ENCODE measurements around the gene NAB2.
A peak's percentile ranks its signal among the peaks of the same experiment; 100 is the strongest.

Gene NAB2

GRCh38 chr12:57111031-57111734 lies 22.3 kb downstream of the NAB2 start, which contains the start of gene STAT6:
TSS of gene STAT6 (minus strand) at chr12:57111362. CDS start at chr12:57108278, 3,084 bp downstream.
- no peak for ATAC-seq
- TF ChIP-seq GLIS3 (CRISPR knock-in tag; IDR thresholded peaks at IDR 0.05) (no peak), OSR1 (CRISPR knock-in tag; IDR thresholded peaks at IDR 0.05) (no peak), PATZ1 (CRISPR knock-in tag; IDR thresholded peaks at IDR 0.05; ENCODE audit: borderline replicate concordance) (no peak), ZNF70 (CRISPR knock-in tag; IDR thresholded peaks at IDR 0.05) (no peak)

- ATAC-seq, result peak; percentile 95
- TF ChIP-seq ZFP30 (CRISPR knock-in tag; IDR thresholded peaks at IDR 0.05) (no peak), ESRRG (CRISPR knock-in tag; IDR thresholded peaks at IDR 0.05) (no peak), TSHZ2 (CRISPR knock-in tag; IDR thresholded peaks at IDR 0.05) (no peak), ZNF8 (CRISPR knock-in tag; IDR thresholded peaks at IDR 0.05) (no peak), ZNF565 (CRISPR knock-in tag; conservative IDR thresholded peaks at IDR 0.05; ENCODE audit: low read depth) (no peak), GLIS3 (CRISPR knock-in tag; IDR thresholded peaks at IDR 0.05) (no peak)
Measured at GRCh38 chr12:57112492-57113294, 23.8 kb downstream of the NAB2 start.

- no peak for ATAC-seq
- no peak for TF ChIP-seq ZNF565 (CRISPR knock-in tag; conservative IDR thresholded peaks at IDR 0.05; ENCODE audit: low read depth)
- no peak for TF ChIP-seq CSDC2 (CRISPR knock-in tag; IDR thresholded peaks at IDR 0.05)
- TF ChIP-seq ESRRG (CRISPR knock-in tag; IDR thresholded peaks at IDR 0.05), result no peak
- TF ChIP-seq ZFP3 (CRISPR knock-in tag; IDR thresholded peaks at IDR 0.05), result no peak
- TF ChIP-seq CSRNP3 (CRISPR knock-in tag; IDR thresholded peaks at IDR 0.05), result no peak
- no peak for TF ChIP-seq TCF4 (CRISPR knock-in tag; IDR thresholded peaks at IDR 0.05; ENCODE audit: borderline replicate concordance)
- no peak for TF ChIP-seq RARB (CRISPR knock-in tag; IDR thresholded peaks at IDR 0.05)
- TF ChIP-seq PATZ1 (CRISPR knock-in tag; IDR thresholded peaks at IDR 0.05; ENCODE audit: borderline replicate concordance), result no peak
Measured at GRCh38 chr12:57116580-57117281, 27.8 kb downstream of the NAB2 start.

GRCh38 chr12:57118711-57119271 lies 29.9 kb downstream of the NAB2 start:
- no peak for TF ChIP-seq GLIS3 (CRISPR knock-in tag; IDR thresholded peaks at IDR 0.05)
- TF ChIP-seq PPARA (CRISPR knock-in tag; IDR thresholded peaks at IDR 0.05; ENCODE audit: borderline replicate concordance), result no peak
- TF ChIP-seq OSR1 (CRISPR knock-in tag; IDR thresholded peaks at IDR 0.05), result no peak
- TF ChIP-seq ZNF8 (CRISPR knock-in tag; IDR thresholded peaks at IDR 0.05), result no peak
- TF ChIP-seq TCF4 (CRISPR knock-in tag; IDR thresholded peaks at IDR 0.05; ENCODE audit: borderline replicate concordance), result no peak
- no peak for TF ChIP-seq POU6F1 (CRISPR knock-in tag; IDR thresholded peaks at IDR 0.05; ENCODE audit: borderline replicate concordance, low read depth)
- no peak for TF ChIP-seq CSRNP3 (CRISPR knock-in tag; IDR thresholded peaks at IDR 0.05)
- no peak for ATAC-seq

All from SK-N-SH treated with all-trans-retinoic acid at 6 μM for 48 hours (cell line).